GM12878 (cell line): ENCODE results near the gene TXNRD1. TPM values are rescaled to one million over a fixed set of nuclear protein-coding genes. Genes with fewer than 3 reads are reported as not detected.

ENCODE experiments used
- ATAC-seq: fragments of 200-7000 bp; cut with Tn5 transposase; 3 replicates; pipeline ENCODE4 v1.9.1; 2020; ENCODE audit warnings: mild to moderate bottlenecking, moderate library complexity
- BruUV-seq: library from RNA; stranded (reverse); fragments of 400-500 nt; replicated peaks from 2 replicates; lab custom pipeline; 2021; lab: Mats Ljungman, UMichigan
- CTCF ChIA-PET: fragments of 300-600 bp; sonication (Branson Sonifier 250); formaldehyde crosslinking; extraction: SDS; loops from one replicate; lab custom pipeline; 2021; ENCODE audit warnings: inconsistent platforms; lab: Yijun Ruan, JAX
- POLR2A ChIA-PET: fragments of 350-600 bp; formaldehyde crosslinking; extraction: SDS; loops from one replicate; lab custom pipeline; 2021; ENCODE audit warnings: inconsistent platforms; lab: Charles Lee
- RAD21 ChIA-PET: fragments of 300-600 bp; sonication (Branson Sonifier 250); formaldehyde crosslinking; loops from one replicate; lab custom pipeline; 2023; ENCODE audit warnings: antibody characterized with exemption; ENCODE audit not compliant: unreplicated experiment; lab: Charles Lee
- SMC1A ChIA-PET: fragments of 300-600 bp; sonication (Branson Sonifier 250); formaldehyde crosslinking; loops from one replicate; lab custom pipeline; 2023; ENCODE audit not compliant: unreplicated experiment, uncharacterized antibody; lab: Charles Lee
- DNase-seq: peaks from one replicate; pipeline ENCODE4 v3.0.0-alpha.2; 2011; ENCODE audit warnings: low read depth, low spot score
- FAIRE-seq: peaks from 3 replicates; lab custom pipeline; 2011; peaks lifted over from hg19 to GRCh38; lab: Jason Lieb, UNC
- H2AFZ ChIP-seq: 2 replicates; pipeline ENCODE4 v1.6.0; 2011; ENCODE audit warnings: low read depth, low read length, control low read depth; ENCODE audit not compliant: control insufficient read depth
- H3K27ac ChIP-seq: 2 replicates; pipeline ENCODE4 v1.5.1; 2011; ENCODE audit warnings: control low read depth; ENCODE audit not compliant: control insufficient read depth, insufficient read depth
- H3K27me3 ChIP-seq, 2 experiments: replicated peaks in 1 of 2; 2 replicates each; pipeline versions ENCODE4 v1.6.0 to v1.6.1; 2011; ENCODE audit warnings: low read length in 1 of 2; ENCODE audit not compliant: control insufficient read depth in 2 of 2, insufficient read depth in 2 of 2
- H3K36me3 ChIP-seq, 2 experiments: 2 replicates each; pipeline ENCODE4 v1.5.1; 2011; ENCODE audit warnings: low read length in 1 of 2; ENCODE audit not compliant: control insufficient read depth in 2 of 2, insufficient read depth in 2 of 2
- H3K4me1 ChIP-seq: 2 replicates; pipeline ENCODE4 v1.6.1; 2011; ENCODE audit warnings: mild to moderate bottlenecking, low read length, moderate library complexity, mixed read lengths; ENCODE audit not compliant: control insufficient read depth, insufficient read depth
- H3K4me2 ChIP-seq: 2 replicates; pipeline ENCODE4 v1.6.0; 2011; ENCODE audit warnings: control low read depth; ENCODE audit not compliant: control insufficient read depth, insufficient read depth
- H3K4me3 ChIP-seq: fragments of 200-600 bp; sonication (generic); 2 replicates; pipeline ENCODE4 v1.5.1; 2016
- H3K79me2 ChIP-seq: 2 replicates; pipeline ENCODE4 v1.6.0; 2011; ENCODE audit warnings: low read length; ENCODE audit not compliant: control insufficient read depth, insufficient read depth
- H3K9ac ChIP-seq: 2 replicates; pipeline ENCODE4 v1.8.0; 2011; ENCODE audit warnings: low read length, control low read depth, mixed read lengths; ENCODE audit not compliant: control insufficient read depth, insufficient read depth
- H3K9me3 ChIP-seq: replicated peaks from 3 replicates; pipeline ENCODE4 v1.5.1; 2011; ENCODE audit warnings: mild to moderate bottlenecking, low read length; ENCODE audit not compliant: control insufficient read depth, insufficient read depth
- H4K20me1 ChIP-seq: 2 replicates; pipeline ENCODE4 v1.6.0; 2011; ENCODE audit not compliant: control insufficient read depth, insufficient read depth
- ASH2L ChIP-seq: fragments of 300-600, 200-600 bp; sonication (generic); IDR thresholded peaks from 2 replicates; pipeline ENCODE4 v1.6.1; 2017; ENCODE audit warnings: low read depth, mild to moderate bottlenecking, borderline replicate concordance
- EED ChIP-seq: sonication (generic); IDR thresholded peaks from 2 replicates; pipeline ENCODE4 v1.6.1; 2016; ENCODE audit warnings: antibody characterized with exemption, low read depth
- GATAD2B ChIP-seq: fragments of 450-650 bp; conservative IDR thresholded peaks from 2 replicates; pipeline ENCODE4 v1.6.1; 2017; ENCODE audit warnings: low read depth, mild to moderate bottlenecking, moderate library complexity
- HDAC2 ChIP-seq: fragments of 200-600 bp; sonication (generic); IDR thresholded peaks from 2 replicates; pipeline ENCODE4 v1.6.1; 2017
- IRF4 ChIP-seq: IDR thresholded peaks from 2 replicates; pipeline ENCODE4 v1.6.1; 2011; ENCODE audit warnings: low read depth, low read length
- LARP7 ChIP-seq: fragments of 450-650 bp; IDR thresholded peaks from 2 replicates; pipeline ENCODE4 v1.6.1; 2017; ENCODE audit warnings: mild to moderate bottlenecking
- MYC ChIP-seq: IDR thresholded peaks from 2 replicates; pipeline ENCODE4 v1.6.1; 2011; ENCODE audit warnings: mild to moderate bottlenecking, low read length, moderate library complexity, inconsistent platforms; ENCODE audit not compliant: insufficient read depth, insufficient replicate concordance, insufficient read length, severe bottlenecking
- NKRF ChIP-seq: fragments of 450-650 bp; conservative IDR thresholded peaks from 2 replicates; pipeline ENCODE4 v1.6.1; 2017; ENCODE audit warnings: mild to moderate bottlenecking, moderate library complexity
- PBX3 ChIP-seq: IDR thresholded peaks from 2 replicates; pipeline ENCODE4 v1.6.1; 2011; ENCODE audit warnings: mild to moderate bottlenecking, low read depth, low read length, moderate library complexity; ENCODE audit not compliant: insufficient replicate concordance
- POLR2AphosphoS5 ChIP-seq: IDR thresholded peaks from 2 replicates; pipeline ENCODE4 v1.6.1; 2011; ENCODE audit warnings: mild to moderate bottlenecking, low read length, inconsistent platforms
- PRDM15 ChIP-seq: fragments of 450-650 bp; formaldehyde crosslinking; IDR thresholded peaks from 2 replicates; pipeline ENCODE4 v1.4.0; 2020; ENCODE audit warnings: mild to moderate bottlenecking, moderate library complexity
- RELA ChIP-seq: fragments of 450-650 bp; IDR thresholded peaks from 2 replicates; pipeline ENCODE4 v1.8.0; 2014; ENCODE audit warnings: borderline replicate concordance; ENCODE audit not compliant: partially characterized antibody
- SMAD5 ChIP-seq: IDR thresholded peaks from 2 replicates; pipeline ENCODE4 v1.6.1; 2016; ENCODE audit warnings: antibody characterized with exemption, low read depth
- SMARCA5 ChIP-seq: fragments of 450-650 bp; IDR thresholded peaks from 2 replicates; pipeline ENCODE4 v1.6.1; 2017; ENCODE audit warnings: mild to moderate bottlenecking
- WGBS: methylation state at CpG from one replicate; pipeline ENCODE4 v1.1.6; 2016; ENCODE audit warnings: low lambda C conversion rate; ENCODE audit not compliant: insufficient replicate concordance, insufficient coverage; ENCODE audit errors: missing lambda C conversion rate; 5-methylcytosine and 5-hydroxymethylcytosine counted together
- in situ Hi-C: fragments of 300-500 bp; cut with MboI; formaldehyde crosslinking; loops from 9 replicates; pipeline ENCODE4 v1.14.3; 2018; ENCODE audit warnings: mixed read lengths
- intact Hi-C: fragments of 100-400 bp; cut with micrococcal nuclease; formaldehyde crosslinking; loops from one replicate; pipeline ENCODE4 v1.14.2; 2022; ENCODE audit not compliant: unreplicated experiment
- polyA plus RNA-seq, 11 experiments: library from polyadenylated mRNA; depleted of rRNA in 4 of 11; unstranded in 6 of 11; stranded (reverse) in 5 of 11; fragments of >200 nt; fragmentation: Nextera tagmentation in 4 of 11; fragmentation: Illumina TruSeq in 1 of 11; extraction: Ambion mirVana in 4 of 11; extraction: Trizol in 1 of 11; gene quantifications; 1 replicate in 1 of 11; 2 replicates in 10 of 11; pipeline versions ENCODE4 v1.2.1 to v1.2.3, GENCODE V29; 2011 to 2016; ENCODE audit warnings: inconsistent platforms in 2 of 11, missing spikeins in 2 of 11, low read depth in 1 of 11
- total RNA-seq, 4 experiments: library from RNA; depleted of rRNA in 3 of 4; stranded (reverse); fragments of >200 nt in 3 of 4; fragmentation: Illumina TruSeq in 1 of 4; extraction: Trizol in 1 of 4; gene quantifications; 2 replicates each; pipeline versions ENCODE4 v1.2.1 to v1.2.3, GENCODE V29; 2013 to 2021

The TXNRD1 gene
- total and polyA plus RNA-seq, 10 of the 15 experiments (the other 5 are each of a cell fraction or from before 2014, with no cell fraction given) = 52.6 to 84.6 (median 67.8) TPM

- TF ChIP-seq PBX3 = no peak
- no peak for TF ChIP-seq SMARCA5
- no peak for TF ChIP-seq RELA
- no peak for TF ChIP-seq POLR2AphosphoS5
- no peak for TF ChIP-seq PRDM15 (CRISPR knock-in tag)
- no peak for TF ChIP-seq ASH2L
- no peak for TF ChIP-seq HDAC2
- no peak for TF ChIP-seq LARP7
Measured at GRCh38 chr12:104223712-104224111, 8.1 kb downstream of the TXNRD1 start (continued).

- ChIA-PET POLR2A (interaction anchor here (0.5 kb wide), 1 partner anchor 10 kb away, joined by 3 read pairs; no protein-coding TSS in a partner anchor), SMC1A (no interaction called here), CTCF (interaction anchor here (1.1 to 1.4 kb wide), 2 partner anchors 8 to 27 kb away, joined by 3 to 4 read pairs; no protein-coding TSS in a partner anchor), RAD21 (no interaction called here)
- Histone ChIP-seq H3K4me3 (no peak overlapping the region), H3K79me2 (no peaks in the 10 kb centered on the region), H3K27me3 (no peaks in the 10 kb centered on the region), H3K9ac (no peak overlapping the region), H3K9me3 (peaks cover 1% of the 10 kb centered on the region; the same call in 1 of the 3 replicates), H3K4me1 (0 out of 2 replicates have a peak, but pooled peaks cover 4% of the 10 kb centered on the region), H3K4me2 (no peak overlapping the region), H3K27ac (no peak overlapping the region), H2AFZ (no peak overlapping the region), H3K36me3 (no peaks in the 10 kb centered on the region), H4K20me1 (no peaks in the 10 kb centered on the region)
- no peak for DNase-seq
- ATAC-seq = no peak
- in situ Hi-C loops = no loop called here
- intact Hi-C loops = no loop called here
- FAIRE-seq = no peak
- BruUV-seq = no TSS peak
- 65% methylated on average over 3 of the region's 3 CpGs for WGBS
- TF ChIP-seq NKRF (no peak), MYC (no peak), SMAD5 (no peak), IRF4 (no peak), EED (no peak), GATAD2B (no peak)
Measured at GRCh38 chr12:104226672-104227071, 11.1 kb downstream of the TXNRD1 start.
